ENCODE results near the gene DDOST.
A peak's percentile ranks its signal among the peaks of the same experiment; 100 is the strongest.
"Not testable (repeated sequence)": the region's sequence is repeated elsewhere in the genome, so short reads cannot be mapped to it uniquely, and the experiment has no call there.

Gene DDOST

DNA sequence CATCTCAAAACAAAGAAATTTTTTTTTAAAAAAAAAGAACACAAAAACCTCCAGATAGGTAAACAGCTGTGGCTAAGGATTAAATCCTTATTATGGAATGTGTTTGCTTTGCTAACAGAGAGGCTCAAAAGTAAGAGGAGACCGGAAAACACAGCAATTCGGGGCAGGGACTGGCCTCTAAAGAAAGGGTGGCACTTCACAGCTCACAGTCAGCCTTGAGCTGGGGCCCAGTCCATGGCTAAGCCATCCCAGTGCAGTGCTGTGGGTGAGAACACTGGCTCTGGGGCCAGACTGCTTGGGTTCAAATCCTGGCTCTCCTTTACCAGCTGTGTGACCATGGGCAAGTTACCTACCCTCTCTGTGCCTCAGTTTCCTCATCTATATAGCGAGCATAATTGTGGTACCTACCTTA lies 28.5 kb upstream of the DDOST start:
- ATAC-seq, result no peak

DNA sequence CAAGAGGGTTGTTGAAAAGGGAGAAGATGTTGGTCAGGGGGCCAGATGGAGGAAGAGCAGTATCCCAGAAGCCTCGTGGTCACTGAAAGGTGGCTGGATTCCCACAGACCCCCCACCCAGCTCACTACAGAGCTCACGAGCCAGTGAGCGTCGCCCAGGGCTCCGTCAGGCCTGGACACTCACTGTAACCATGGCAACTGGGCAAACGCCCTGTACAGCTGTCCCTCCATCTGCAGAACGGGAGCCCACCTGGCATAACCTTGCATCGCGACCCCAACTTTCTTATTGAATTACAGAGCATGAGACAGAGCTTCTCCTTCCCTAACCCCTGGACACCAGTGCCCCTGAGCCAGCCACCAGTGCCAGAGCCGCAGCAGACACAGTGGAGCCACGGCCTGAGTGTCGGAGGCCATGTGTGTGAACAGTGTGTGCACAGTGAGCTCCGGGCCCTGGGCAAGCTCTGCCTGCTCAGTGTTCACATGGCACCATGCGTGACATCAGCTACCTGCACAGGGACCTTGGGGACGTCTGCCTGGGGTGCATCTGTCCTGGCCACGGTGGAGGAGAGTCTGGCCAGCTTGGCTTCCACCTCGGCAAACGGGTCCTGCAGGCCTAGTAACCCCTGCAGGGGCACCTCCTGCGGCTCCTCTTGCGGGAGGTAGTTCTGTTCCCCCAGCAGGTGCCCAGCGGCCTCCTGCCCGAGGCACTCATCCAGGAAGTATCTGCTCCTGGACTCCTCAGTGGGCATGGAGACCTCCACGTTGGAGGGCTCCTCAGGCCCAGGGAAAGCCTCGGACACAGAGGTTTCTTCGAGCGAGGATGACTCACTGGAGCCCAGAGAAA lies 25.9 kb upstream of the DDOST start:
- no peak for ATAC-seq

DNA sequence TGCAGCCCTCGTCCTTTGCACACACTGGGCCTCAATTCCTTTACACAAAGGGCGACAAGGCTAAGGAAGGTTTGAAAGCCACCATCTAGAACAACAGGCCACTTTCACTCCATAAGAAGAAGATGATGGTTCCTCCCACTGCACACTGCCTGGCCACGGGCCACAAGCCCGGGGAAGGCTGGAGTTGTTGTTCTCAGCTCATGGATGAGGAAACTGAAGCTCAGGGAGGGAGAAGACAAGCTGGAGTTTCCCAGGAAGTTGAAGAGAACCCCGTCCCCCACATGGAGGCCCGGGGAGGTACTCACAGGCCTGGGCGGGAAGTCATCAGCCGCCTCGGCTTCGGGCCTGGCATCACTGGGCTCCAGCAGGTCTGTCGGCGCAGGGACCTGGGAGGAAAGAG lies 24.6 kb upstream of the DDOST start:
- no peak for ATAC-seq

DNA sequence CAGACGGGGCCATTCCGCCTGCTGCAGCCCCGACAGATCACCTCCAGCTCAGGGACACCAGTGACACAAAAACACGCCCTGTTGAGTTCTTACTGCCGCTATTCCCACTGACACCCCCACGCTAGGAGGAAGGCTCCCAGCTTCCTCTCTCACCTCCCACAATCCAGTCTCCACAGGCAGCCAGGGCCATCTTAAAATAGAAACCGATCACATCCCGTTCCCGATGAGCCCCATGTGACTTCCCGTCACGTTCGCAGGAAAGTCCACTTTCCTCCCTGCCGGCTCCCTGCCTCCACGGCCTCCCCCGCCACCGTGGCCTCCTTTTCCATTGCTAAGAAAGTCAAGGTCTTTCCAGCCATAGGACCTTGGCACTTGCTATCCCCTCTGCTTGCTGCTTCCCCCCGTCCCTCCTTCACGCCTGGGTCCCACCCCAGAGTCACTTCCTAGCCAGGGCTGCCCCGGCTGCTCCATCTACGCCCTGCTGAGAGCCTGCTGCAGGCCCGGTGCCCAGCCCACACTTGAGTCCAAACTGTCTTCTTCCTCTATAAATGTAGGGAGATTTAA lies 24.0 kb upstream of the DDOST start:
- no peak for ATAC-seq

DNA sequence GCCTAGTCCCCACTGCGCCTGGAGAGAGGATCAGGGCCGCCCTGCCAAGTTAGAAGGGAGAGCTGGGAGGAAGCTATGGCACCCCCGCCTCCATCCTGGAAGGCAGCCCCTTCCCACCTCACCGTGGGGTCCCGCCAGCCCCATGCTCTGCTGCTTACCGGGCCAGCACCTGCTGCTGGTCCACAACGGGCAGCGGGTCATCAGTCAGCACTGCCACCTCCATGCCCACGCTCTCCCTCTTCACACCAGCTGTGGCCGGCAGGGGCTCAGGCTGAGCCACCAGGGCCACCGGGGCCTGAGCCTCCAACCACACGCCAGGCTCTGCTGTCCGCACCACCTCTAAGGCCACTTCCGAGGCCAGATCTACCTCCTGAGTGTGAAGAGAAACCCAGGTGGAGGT lies 23.5 kb upstream of the DDOST start:
- no peak for ATAC-seq

DNA sequence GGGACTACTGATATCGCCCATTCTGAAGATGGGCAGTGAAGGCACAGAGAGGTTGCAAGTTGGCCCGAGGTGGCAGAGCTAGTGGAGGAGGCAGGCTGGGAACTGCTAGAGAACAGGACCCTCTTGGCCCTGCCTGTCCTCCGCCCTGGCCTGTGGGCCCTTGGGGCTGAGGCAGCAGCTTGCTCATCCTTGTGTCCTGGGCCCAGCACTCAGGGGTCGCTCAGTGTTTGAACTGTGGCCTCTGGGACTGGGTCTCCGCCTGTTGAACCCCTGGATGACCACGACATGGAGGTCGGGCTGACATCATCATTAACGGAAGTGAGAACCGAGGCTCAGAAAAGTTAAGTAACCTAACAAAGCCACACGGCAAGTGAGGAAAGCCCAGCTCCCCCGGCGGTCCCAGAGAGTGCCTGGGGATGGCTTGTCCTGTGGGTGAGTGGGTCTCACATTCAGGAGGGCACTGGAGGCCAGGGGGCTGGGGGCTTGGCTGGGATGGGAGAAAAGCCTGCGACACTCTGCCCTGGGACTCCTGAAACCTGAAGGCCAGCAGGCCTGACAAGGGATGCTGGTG lies 23.0 kb upstream of the DDOST start:
- ATAC-seq, result no peak

DNA sequence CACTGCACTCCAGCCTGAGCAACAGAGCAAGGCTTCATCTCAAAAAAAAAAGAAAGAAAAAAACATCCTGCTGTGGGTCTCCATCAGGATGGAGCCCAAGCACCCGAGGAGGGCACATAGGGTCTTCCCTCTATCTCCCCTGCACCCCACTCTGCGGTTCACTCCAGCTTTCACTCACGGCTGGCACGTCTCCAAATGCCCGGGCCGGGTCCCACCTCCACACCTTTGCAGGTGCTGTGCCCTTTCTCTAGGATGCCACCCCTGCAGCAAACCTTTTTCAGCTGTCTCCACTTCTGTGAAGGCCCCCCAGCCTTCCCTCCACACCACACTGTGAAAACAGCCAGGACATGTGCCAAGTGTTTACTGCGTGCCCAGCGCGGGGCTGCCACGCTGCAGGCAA lies 22.4 kb upstream of the DDOST start:
- no peak for ATAC-seq

DNA sequence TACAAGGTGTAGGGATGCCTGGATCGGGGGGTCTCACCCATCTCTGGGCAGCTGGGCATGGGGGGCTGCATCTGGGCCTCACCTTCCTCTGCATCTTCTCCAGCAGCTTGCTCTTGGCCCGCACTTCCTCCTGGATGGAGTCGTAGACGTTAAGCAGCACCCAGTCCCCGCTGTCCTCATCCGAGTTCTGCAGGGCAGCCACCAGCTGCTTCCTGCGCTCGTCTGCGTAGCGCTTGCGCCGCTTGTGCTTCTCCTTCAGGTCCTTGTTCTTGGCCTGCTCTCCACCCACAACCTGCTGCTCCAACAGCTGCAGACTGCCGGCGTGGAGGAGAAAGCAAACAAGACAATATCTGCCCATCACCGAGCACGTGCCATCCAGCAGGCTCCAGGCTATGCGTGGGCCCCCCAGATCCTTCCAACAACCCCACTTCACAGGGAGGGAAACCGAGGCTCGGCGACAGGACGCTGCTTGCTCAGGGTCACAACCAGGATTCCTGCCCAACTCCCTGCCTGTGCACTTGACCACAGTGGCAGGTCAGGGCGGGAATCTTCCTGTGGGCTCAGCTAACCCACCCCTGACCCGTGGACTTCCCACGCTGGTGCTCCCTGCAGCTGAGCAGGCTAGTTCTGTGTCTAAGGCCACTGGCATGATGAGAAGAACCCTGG lies 21.5 kb upstream of the DDOST start:
- no peak for ATAC-seq

DNA sequence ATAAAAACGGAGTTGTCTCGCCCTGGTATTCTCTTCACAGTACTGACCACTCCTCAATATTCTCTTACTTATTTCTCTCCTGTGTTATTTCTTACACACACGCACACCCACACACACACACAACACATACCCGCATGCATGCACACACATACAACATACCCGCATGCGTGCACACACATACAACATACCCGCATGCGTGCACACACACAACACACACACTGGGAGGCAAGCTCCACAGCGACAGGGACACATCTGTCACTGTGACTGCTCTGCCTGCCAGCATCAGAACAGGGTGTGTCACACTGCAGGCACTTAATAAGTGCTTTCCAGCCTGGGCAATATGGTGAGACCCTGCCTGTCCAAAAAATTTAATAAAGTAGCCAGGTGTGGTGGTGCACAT lies 20.8 kb upstream of the DDOST start:
- ATAC-seq, result no peak

DNA sequence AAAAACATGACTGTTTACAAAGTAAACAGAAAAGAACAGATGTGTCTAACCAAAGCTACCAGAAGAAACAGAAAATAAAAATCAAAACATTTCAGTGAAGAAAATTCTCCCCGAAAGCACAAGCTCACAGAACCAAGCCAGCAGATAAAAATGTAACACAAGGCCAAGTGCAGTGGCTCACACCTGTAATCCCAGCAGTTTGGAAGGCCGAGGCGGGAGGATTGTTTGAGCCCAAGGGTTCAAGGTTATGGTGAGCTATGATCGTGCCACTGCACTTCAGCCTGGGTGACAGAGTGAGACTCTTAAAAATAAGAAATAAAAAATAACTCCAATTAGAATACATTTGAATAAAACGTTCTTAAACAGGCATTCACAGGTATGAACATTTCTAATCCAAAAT lies 19.1 kb upstream of the DDOST start:
- no peak for ATAC-seq

DNA sequence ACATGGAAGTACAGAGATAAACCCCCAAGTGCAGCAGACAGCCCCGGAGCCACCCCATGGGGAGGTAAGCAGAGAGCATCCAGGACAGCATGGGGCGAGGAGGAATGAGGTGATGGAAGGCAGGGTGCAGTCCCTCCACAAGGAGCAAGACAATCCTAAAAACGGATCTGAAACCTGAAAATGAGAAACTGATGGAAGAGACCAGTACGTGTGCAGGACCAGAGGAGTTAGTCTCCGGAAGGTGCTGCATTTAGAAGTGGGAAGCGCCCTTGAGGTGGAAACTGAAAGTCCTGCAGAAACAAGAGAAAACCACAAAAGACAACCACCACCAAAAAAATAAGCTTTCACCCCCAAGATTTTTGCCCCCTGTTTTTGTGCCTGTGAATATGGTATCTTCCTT lies 17.4 kb upstream of the DDOST start:
- ATAC-seq, result no peak

DNA sequence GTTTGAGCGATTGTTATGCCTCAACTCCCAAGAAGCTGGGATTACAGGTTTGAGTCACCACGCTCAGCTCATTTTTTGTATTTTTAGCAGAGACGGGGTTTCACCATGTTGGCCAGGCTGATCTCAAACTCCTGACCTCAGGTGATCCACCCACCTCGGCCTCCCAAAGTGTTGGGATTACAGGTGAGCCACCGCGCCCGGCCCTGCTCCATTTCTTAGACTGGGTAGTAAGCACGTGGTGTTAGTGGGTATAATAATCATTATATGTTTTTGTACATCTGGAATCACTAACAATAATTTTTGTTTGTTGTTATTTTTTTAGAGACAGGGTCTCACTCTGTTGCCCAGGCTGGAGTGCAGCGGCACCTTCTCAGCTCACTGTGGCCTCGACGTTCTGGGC lies 12.5 kb upstream of the DDOST start:
- ATAC-seq, result not testable (repeated sequence)

DNA sequence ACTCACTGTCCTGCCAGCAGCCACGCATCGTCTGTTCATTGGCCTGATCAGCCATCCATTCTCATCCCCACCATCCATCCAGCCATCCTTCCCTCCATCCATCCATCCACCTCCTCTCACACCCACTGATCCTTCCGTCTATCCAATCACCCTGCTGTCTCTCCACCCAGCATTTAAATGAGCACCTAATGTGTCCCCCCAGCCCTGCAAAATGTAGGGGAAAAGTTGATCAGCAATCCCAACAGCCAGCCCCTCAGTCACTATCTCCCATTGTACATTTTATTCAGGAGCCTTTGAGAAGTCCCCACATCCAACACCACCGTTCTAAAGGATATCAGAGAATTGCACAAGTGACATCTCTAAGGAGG lies 11.1 kb upstream of the DDOST start:
- ATAC-seq, result no peak

DNA sequence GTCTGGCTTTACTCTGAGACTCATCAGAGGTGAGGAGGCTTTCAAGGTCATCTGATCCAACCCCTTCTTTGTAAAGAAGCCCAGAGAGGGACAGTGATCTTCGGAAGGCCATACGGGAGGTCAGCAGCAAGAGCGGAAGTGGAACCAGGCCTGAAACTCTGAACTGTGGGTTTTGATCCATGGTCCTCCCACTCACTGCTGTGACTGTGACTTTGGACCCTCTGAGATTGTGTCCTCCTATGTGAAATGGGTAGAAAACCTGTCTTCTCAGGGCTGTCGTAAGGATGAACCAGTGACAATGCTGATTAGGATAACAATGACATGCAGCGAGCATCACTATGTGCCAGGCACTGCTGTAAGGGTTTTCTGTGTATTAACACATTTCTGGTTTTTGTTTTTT lies 9.8 kb upstream of the DDOST start:
- ATAC-seq, result no peak

DNA sequence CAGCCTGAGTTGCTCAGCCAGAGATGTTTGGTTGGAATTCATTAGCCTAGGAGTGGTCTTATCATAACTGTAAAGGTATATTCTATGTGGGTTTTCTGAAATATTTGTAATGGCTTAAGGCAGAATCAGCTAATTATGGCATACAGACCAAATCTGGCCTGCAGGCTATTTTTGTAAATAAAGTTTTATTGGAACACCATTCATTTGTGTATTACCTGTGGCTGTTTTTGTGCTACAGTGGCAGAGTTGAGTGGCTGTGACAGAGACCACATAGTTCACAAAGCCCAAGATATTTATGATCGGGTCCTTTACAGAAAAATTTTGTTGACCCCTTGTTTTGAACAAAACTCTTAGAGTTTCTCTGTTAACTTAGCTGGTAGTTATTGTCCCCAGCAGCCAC lies 7.4 kb upstream of the DDOST start:
- no peak for ATAC-seq

DNA sequence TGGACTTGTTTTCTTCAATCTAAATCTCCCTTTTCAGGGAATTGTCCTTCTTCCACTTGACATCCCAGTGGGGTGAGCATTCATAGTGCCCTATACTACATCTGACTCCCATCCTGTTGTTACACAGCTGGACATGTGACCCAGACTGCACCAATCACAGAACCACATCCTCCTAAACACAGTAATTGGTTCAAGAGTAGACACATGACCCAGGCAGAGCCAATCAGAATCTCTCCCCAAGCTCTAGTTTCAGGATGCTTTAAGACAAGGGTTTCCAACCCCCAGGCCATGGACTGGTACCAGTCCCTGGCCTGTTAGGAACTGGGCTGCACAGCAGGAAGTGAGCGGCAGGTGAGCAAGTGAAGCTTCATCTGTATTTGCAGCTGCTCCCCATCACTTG lies 5.6 kb upstream of the DDOST start:
- ATAC-seq, result peak; percentile 46 to 73

DNA sequence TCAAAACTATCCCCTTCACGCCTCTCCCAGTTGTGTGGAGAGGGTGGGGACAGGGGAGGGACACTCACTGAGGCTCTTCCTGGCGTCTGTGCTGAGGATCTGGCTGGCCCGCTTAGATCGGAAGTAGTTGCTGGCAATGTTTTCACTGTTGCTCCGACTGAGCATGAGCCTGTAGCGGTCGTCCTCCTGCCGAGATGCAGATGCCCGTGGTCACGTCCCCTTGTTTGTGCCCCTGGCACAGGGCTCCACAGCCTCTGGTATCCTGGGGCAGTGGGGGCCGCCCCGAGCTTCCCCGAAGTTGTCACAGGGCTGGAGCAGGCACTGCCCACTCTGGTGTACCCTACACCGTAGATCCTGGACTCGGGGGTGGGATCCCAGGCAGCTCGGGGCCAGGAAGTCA lies 5.0 kb upstream of the DDOST start:
- no peak for ATAC-seq

DNA sequence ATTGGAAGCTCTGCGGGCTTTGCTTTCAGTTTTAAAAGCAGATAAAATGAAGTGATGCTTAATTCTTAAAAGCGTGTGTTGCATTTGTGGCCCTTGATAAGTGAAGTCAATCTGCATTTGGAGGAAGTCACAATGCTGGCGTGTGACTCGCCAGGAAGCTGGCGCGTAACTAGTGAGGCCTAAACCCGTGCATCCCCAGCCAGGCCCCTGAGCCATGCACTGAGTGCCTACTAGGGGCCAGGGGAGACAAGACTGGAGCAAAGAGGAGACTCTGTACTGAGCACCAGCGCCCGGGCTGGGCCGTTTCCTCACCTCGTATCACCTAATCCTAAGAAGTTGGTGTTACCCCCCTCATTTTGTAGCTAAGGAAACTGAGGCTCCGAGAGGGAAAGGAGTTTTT lies 4.6 kb upstream of the DDOST start:
- no peak for ATAC-seq

DNA sequence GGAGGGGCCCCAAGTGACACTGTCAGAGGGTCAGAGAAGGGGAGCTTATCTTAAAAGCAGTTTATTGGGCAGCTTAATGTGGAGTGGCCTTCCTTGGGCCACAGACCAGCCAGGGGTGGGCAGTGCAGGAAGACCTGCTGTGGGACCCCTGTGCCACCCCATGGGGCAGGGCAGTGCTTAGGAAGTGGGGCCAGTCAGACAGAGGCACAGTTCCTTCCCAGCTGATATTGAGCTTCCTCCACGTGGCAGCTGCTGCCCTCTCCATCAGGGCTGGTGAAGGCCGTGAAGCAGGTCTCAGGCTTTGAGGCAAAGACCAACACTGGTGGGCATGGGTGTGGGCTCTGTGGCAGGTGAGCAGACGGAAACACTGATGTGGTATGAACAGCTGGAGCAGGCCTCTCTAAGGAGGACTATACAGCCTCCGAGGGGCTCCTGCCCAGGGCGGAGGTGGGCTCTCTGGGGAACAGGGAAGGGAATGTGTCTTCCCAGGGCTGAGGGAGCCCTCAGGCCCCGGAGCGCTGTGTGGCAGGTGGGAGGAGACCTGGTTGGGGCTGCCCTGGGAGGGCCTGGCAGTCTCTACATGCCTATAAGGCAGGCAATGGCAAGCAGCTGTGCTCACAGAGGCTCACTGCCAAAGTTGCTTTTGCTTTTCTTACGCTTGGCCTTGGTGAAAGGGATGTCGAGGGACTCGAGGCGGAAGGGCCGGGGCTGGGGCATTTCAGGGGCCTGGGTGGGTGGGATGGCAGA lies 3.0 kb upstream of the DDOST start:
- no peak for ATAC-seq

DNA sequence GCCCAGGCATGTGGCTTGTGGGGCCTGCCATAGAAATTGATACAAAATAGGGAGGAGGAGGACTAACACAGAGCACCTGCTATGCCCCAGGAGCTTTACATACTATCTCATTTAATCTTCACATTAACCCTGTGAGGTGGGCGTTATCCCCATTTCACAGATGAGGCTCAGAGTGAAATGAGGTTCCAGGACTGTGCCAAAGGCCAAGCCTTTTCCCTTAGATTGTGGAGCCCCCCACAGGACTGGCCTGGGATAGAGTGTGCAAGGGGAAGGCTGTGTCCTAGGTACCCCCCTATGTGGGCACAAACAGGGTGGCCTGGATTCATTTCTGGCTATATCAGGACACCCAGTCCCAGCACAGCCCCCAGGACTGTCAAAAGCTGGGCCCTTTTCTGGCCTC lies 2.2 kb upstream of the DDOST start:
- ATAC-seq, result no peak

DNA sequence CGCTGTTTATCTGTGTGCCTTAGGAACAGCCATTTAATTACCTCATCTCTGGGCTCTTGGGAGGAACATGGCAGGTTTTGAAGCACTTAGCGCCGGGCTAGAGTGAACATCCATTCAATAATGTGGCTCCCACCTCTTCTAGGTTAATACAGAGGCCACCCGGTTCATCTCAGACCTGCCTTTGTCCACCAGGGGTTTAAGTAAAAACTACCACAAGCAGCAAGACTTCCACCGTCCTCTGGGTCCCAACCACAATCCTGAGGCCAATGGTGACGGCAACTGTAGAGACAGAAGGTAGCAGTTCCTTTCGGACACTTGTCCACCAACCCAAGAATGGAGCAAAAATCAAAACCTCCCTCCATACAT lies 924 bp upstream of the DDOST start:
- no peak for ATAC-seq

DNA sequence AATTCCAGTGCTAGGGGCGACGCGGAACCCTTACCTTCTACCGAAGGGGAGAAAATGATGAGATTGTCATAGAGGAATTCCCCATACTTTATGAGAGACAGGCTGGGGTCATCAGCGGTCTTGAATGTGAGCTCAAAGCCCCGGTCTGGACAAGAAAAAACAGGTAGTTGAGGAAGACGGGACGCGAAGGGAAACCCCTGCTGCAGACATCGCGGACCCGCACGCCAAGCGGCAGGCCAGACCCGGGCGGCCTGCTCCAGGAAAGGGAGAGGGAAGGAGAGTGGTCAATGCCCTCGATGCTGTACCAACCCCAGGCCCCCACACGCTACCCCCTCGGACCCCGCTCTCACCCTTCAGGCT lies 342 bp downstream of the DDOST start:
- no peak for ATAC-seq

DNA sequence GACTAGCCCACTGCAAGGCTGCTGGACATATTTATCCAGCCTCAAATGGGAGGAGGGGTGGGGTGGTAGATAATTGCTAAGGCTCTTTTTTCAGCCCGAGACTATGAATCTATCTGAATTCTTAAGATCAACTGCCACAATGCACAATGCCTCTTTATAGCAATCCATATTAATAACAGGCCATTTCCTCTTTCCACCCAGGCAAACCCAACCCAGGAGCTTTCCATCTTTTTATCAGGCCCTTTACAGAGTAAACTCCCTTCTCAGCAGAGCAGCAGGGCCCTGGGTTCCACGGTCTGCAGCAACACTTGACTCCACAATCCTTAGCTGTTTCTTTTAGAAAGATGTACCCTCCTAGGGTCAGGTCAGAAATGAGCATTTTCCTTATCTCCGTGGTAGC lies 806 bp downstream of the DDOST start:
- ATAC-seq, result no peak
